PC-3 (cell line): ENCODE measurements around the gene USP34. TPM values are rescaled to one million over a fixed set of nuclear protein-coding genes. Genes with fewer than 3 reads are reported as not detected.

Experiments
- ATAC-seq: fragments of 200-7000 bp; cut with Tn5 transposase; 2 replicates; pipeline ENCODE4 v1.9.1; 2020; ENCODE audit warnings: mild to moderate bottlenecking, moderate library complexity
- BruUV-seq: library from RNA; stranded (reverse); fragments of 400-500 nt; replicated peaks from 2 replicates; lab custom pipeline; 2021; lab: Mats Ljungman, UMichigan
- CTCF ChIA-PET: fragments of 300-600 bp; sonication (Branson Sonifier 250); formaldehyde crosslinking; loops from one replicate; lab custom pipeline; 2022; ENCODE audit warnings: antibody characterized with exemption; lab: Charles Lee
- POLR2A ChIA-PET: fragments of 300-600 bp; sonication (Branson Sonifier 250); formaldehyde crosslinking; loops from one replicate; lab custom pipeline; 2022; ENCODE audit warnings: antibody characterized with exemption; ENCODE audit not compliant: unreplicated experiment; lab: Charles Lee
- DNase-seq: peaks from one replicate; pipeline ENCODE4 v3.0.0-alpha.2; 2015
- H2AFZ ChIP-seq: fragments of 300-600 bp; sonication (generic); 2 replicates; pipeline ENCODE4 v1.6.0; 2016; ENCODE audit warnings: antibody characterized with exemption, low read length
- H3F3A ChIP-seq: fragments of 300-600 bp; sonication (generic); one replicate; pipeline ENCODE4 v1.6.0; 2017; ENCODE audit warnings: antibody characterized with exemption, low read length, control low read depth, mild to moderate bottlenecking; ENCODE audit not compliant: unreplicated experiment
- H3K27ac ChIP-seq: fragments of 300-600 bp; sonication (generic); 2 replicates; pipeline ENCODE4 v1.5.1; 2016; ENCODE audit warnings: mild to moderate bottlenecking, low read length
- H3K27me3 ChIP-seq: fragments of 300-600 bp; sonication (generic); 2 replicates; pipeline ENCODE4 v1.6.1; 2016; ENCODE audit warnings: low read length, mixed read lengths
- H3K36me3 ChIP-seq: fragments of 300-600 bp; sonication (generic); 2 replicates; pipeline ENCODE4 v1.6.1; 2016; ENCODE audit warnings: low read depth, mixed run types, low read length, mixed read lengths
- H3K4me1 ChIP-seq: fragments of 300-600 bp; sonication (generic); 2 replicates; pipeline ENCODE4 v1.5.1; 2016; ENCODE audit warnings: low read length; ENCODE audit not compliant: insufficient read depth
- H3K4me2 ChIP-seq: fragments of 300-600 bp; sonication (generic); 2 replicates; pipeline ENCODE4 v1.6.0; 2016; ENCODE audit warnings: low read length
- H3K4me3 ChIP-seq: fragments of 300-600 bp; sonication (generic); 2 replicates; pipeline ENCODE4 v1.5.1; 2016; ENCODE audit warnings: mild to moderate bottlenecking, low read length, mixed read lengths
- H3K79me2 ChIP-seq: fragments of 300-600 bp; sonication (generic); 2 replicates; pipeline ENCODE4 v1.6.1; 2017; ENCODE audit warnings: low read length, mixed read lengths
- H3K9ac ChIP-seq: fragments of 300-600 bp; sonication (generic); 2 replicates; pipeline ENCODE4 v1.6.0; 2016; ENCODE audit warnings: mild to moderate bottlenecking, low read length
- H3K9me2 ChIP-seq: fragments of 300-600 bp; sonication (generic); replicated peaks from 2 replicates; pipeline ENCODE4 v1.6.1; 2016; ENCODE audit warnings: mixed run types, low read length, mixed read lengths
- H3K9me3 ChIP-seq: fragments of 300-600 bp; sonication (generic); 2 replicates; pipeline ENCODE4 v1.6.1; 2016; ENCODE audit warnings: low read length, mixed read lengths
- H4K20me1 ChIP-seq: fragments of 300-600 bp; sonication (generic); 2 replicates; pipeline ENCODE4 v1.6.1; 2016; ENCODE audit warnings: low read length, mixed read lengths
- EZH2 ChIP-seq: fragments of 300-600 bp; sonication (generic); IDR thresholded peaks from one replicate; pipeline ENCODE4 v1.6.1; 2017; ENCODE audit warnings: antibody characterized with exemption, mild to moderate bottlenecking, low read length; ENCODE audit not compliant: unreplicated experiment
- EZH2phosphoT487 ChIP-seq: fragments of 300-600 bp; sonication (generic); IDR thresholded peaks from 2 replicates; pipeline ENCODE4 v1.6.1; 2018; ENCODE audit warnings: mild to moderate bottlenecking, antibody characterized with exemption, low read length, borderline replicate concordance
- intact Hi-C: fragments of 100-400 bp; cut with micrococcal nuclease; formaldehyde crosslinking; loops from 2 replicates; pipeline ENCODE4 v1.9.0; 2023
- total RNA-seq: library from RNA; depleted of rRNA; stranded (reverse); fragments of >200 nt; gene quantifications from 2 replicates; pipeline ENCODE4 v1.2.3, GENCODE V29; 2014
- TF ChIP-seq, protein P1 (sequence below): fragments of 300-600 bp; sonication (generic); conservative IDR thresholded peaks from 2 replicates; pipeline ENCODE4 v1.5.1; 2017; ENCODE audit warnings: antibody characterized with exemption, low read depth, mild to moderate bottlenecking, low read length

USP34 gene
- total RNA-seq, 1 experiment from 2014 or later: 67.1 TPM

DNA sequence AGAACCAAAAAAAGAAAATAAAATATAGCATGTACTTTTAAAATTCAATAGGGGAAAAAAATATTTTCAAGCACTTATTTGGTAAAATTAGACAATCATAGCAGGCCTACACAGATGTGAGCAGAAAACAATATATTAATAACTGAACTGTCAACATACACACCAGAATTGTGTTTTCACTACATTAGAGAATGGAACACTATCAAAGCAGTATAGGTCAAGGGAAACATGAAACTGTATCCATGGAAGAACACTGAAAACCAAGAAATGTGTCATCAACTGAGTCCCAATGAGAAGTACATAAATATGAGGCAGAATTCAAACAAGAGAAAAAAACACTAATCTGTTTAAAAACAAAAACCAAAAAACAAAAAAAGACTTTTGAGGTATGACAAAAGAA lies 132.4 kb downstream of the USP34 start:
- H2AFZ ChIP-seq: no peak overlapping the region
- ChIA-PET CTCF (no interaction called here), POLR2A (no interaction called here)
- no peaks in the 10 kb centered on the region for H3K27me3 ChIP-seq
- H3K4me1 ChIP-seq: peaks cover 10% of the 10 kb centered on the region
- no peaks in the 10 kb centered on the region for H3K79me2 ChIP-seq
- no peak for ATAC-seq
- peaks cover 31% of the 10 kb centered on the region for H3K36me3 ChIP-seq
- no peaks in the 10 kb centered on the region for H3K9me3 ChIP-seq
- TF ChIP-seq, protein P1, sequence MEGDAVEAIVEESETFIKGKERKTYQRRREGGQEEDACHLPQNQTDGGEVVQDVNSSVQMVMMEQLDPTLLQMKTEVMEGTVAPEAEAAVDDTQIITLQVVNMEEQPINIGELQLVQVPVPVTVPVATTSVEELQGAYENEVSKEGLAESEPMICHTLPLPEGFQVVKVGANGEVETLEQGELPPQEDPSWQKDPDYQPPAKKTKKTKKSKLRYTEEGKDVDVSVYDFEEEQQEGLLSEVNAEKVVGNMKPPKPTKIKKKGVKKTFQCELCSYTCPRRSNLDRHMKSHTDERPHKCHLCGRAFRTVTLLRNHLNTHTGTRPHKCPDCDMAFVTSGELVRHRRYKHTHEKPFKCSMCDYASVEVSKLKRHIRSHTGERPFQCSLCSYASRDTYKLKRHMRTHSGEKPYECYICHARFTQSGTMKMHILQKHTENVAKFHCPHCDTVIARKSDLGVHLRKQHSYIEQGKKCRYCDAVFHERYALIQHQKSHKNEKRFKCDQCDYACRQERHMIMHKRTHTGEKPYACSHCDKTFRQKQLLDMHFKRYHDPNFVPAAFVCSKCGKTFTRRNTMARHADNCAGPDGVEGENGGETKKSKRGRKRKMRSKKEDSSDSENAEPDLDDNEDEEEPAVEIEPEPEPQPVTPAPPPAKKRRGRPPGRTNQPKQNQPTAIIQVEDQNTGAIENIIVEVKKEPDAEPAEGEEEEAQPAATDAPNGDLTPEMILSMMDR: no peak
- TF ChIP-seq EZH2phosphoT487: no peak
- no peak for TF ChIP-seq EZH2
- no peak overlapping the region for H3K27ac ChIP-seq
- no peak overlapping the region for H3K4me2 ChIP-seq
- intact Hi-C loops: no loop called here
- no peaks in the 10 kb centered on the region for H3K9me2 ChIP-seq
- no TSS peak for BruUV-seq
- no peak overlapping the region for H3K9ac ChIP-seq
- H3F3A ChIP-seq: no peaks in the 10 kb centered on the region
- H4K20me1 ChIP-seq: no peaks in the 10 kb centered on the region
- no peak overlapping the region for H3K4me3 ChIP-seq
- no peak for DNase-seq

DNA sequence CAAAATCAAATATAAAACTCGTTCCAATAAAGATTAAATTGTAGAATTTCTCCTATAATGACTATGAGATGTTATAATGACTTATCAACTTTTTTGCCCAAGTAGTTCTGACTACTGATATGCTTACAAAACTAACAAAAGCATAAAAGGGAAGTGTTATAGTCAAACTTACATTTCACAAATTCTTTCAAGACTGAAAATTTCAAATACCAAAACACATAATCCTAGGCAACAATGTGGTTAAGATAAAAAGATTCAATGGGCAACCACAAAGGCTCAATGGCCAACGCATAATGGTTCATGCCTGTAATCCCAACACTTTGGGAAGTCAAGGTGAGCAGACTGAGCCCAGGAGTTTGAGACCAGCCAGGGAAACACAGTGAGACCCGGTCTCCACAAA lies 135.7 kb downstream of the USP34 start:
- Histone ChIP-seq H3K9ac (no peak overlapping the region), H3K9me2 (no peaks in the 10 kb centered on the region), H3K4me3 (no peak overlapping the region), H3K4me1 (peaks cover 2% of the 10 kb centered on the region; the same call in 1 of the 2 replicates), H3K4me2 (no peak overlapping the region), H2AFZ (no peak overlapping the region), H3K27ac (no peak overlapping the region), H4K20me1 (no peaks in the 10 kb centered on the region), H3K79me2 (no peaks in the 10 kb centered on the region), H3F3A (no peaks in the 10 kb centered on the region), H3K36me3 (peaks cover 30% of the 10 kb centered on the region), H3K27me3 (no peaks in the 10 kb centered on the region), H3K9me3 (no peaks in the 10 kb centered on the region)
- CTCF ChIA-PET: no interaction called here
- POLR2A ChIA-PET: no interaction called here
- TF ChIP-seq EZH2: no peak
- TF ChIP-seq EZH2phosphoT487: no peak
- TF ChIP-seq, protein P1: no peak
- DNase-seq (no peak), ATAC-seq (no peak)
- intact Hi-C loops: no loop called here
- no TSS peak for BruUV-seq

DNA sequence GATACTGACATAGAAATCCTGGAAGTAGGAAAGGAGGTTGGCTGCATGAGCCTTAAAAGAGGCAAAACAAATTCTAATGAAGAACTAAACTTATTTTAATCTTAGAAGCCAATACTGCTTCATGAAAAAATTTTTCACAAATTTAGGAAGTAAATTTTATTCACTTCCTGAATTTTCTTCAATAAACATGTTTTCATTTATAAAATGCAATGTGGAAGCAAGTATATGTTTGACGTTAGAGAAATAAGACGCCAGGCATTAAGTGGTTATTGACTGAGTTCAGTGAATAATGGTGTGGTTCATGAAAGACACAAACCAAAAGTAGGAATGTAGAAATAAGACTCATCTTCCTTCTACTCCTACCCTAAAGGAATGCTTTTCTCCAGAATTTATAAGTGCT lies 136.4 kb downstream of the USP34 start:
- Histone ChIP-seq H3K4me1 (no peaks in the 10 kb centered on the region), H3K9me3 (no peaks in the 10 kb centered on the region), H3K4me2 (no peak overlapping the region), H3K9ac (no peak overlapping the region), H3K27me3 (no peaks in the 10 kb centered on the region), H2AFZ (no peak overlapping the region), H3K4me3 (no peak overlapping the region), H4K20me1 (no peaks in the 10 kb centered on the region), H3K79me2 (no peaks in the 10 kb centered on the region), H3K36me3 (peaks cover 32% of the 10 kb centered on the region), H3F3A (no peaks in the 10 kb centered on the region), H3K27ac (no peak overlapping the region), H3K9me2 (no peaks in the 10 kb centered on the region)
- ATAC-seq: no peak
- ChIA-PET POLR2A (no interaction called here), CTCF (no interaction called here)
- TF ChIP-seq EZH2phosphoT487 (no peak), EZH2 (no peak)
- TF ChIP-seq, protein P1: no peak
- intact Hi-C loops: no loop called here
- no peak for DNase-seq
- BruUV-seq: no TSS peak
